LNCAP (cell line): ENCODE data around the gene ZYG11A.

Source experiments
- TF ChIP-seq, protein P1 (sequence below): fragments of 450-650 bp; IDR thresholded peaks from 2 replicates; pipeline ENCODE4 v1.5.1; 2017; ENCODE audit warnings: mild to moderate bottlenecking

Gene ZYG11A

DNA sequence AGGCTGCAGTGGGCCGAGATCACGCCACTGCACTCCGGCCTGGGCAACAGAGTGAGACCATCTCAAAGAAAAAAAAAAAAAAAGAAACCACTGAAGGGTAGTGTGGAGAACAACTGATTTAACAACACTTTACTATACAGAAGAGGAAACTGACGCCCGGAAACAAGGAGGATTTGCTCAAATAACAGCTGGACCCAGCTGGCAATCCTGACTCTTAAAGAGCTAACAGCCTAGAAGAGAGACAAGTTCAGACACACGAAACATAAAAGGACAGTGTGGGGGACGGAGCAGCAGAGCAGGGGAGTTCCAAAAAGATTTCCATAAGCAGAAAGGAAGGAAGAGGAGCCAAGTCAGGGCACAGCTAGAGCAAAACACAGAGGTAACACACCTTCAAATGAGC, 74.6 kb downstream of the ZYG11A start:
- TF ChIP-seq, protein P1, sequence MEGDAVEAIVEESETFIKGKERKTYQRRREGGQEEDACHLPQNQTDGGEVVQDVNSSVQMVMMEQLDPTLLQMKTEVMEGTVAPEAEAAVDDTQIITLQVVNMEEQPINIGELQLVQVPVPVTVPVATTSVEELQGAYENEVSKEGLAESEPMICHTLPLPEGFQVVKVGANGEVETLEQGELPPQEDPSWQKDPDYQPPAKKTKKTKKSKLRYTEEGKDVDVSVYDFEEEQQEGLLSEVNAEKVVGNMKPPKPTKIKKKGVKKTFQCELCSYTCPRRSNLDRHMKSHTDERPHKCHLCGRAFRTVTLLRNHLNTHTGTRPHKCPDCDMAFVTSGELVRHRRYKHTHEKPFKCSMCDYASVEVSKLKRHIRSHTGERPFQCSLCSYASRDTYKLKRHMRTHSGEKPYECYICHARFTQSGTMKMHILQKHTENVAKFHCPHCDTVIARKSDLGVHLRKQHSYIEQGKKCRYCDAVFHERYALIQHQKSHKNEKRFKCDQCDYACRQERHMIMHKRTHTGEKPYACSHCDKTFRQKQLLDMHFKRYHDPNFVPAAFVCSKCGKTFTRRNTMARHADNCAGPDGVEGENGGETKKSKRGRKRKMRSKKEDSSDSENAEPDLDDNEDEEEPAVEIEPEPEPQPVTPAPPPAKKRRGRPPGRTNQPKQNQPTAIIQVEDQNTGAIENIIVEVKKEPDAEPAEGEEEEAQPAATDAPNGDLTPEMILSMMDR: no peak

DNA sequence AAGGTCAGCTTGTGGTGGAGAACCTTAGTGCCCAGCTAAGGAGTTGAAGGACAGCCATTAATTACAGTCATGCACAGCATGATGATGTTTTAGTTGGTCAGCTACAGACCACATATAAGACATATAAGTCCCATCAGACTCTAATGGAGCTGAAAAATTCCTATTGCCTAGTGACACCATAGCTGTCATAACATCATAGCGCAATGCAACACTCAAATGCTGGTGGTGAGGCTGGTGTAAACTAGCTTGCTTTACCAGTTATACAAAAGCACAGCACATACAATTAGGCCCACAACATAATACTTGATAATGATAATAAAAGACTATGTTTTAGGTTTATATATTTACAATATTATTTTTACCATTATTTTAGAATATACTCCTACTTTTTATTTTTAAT, 75.0 kb downstream of the ZYG11A start:
- TF ChIP-seq, protein P1: no peak

DNA sequence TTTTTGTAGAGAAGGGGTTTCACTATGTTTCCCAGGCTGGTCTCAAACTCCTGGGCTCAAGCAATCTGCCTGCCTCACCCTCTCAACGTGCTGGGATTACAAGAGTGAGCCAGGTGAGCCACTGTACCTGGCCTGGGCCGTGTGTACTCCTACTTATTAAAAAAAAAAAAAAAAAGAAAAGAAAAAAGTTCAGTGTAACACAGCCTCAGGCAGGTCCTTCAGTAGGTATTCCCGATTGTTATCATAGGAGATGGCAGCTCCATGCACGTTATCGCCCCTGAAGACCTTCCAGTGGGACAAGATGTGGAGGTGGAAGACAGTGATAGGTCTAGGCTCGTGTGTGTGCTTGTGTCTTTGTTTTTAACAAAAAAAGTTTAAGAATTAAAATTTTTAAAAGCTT, 75.6 kb downstream of the ZYG11A start:
- TF ChIP-seq, protein P1: no peak

DNA sequence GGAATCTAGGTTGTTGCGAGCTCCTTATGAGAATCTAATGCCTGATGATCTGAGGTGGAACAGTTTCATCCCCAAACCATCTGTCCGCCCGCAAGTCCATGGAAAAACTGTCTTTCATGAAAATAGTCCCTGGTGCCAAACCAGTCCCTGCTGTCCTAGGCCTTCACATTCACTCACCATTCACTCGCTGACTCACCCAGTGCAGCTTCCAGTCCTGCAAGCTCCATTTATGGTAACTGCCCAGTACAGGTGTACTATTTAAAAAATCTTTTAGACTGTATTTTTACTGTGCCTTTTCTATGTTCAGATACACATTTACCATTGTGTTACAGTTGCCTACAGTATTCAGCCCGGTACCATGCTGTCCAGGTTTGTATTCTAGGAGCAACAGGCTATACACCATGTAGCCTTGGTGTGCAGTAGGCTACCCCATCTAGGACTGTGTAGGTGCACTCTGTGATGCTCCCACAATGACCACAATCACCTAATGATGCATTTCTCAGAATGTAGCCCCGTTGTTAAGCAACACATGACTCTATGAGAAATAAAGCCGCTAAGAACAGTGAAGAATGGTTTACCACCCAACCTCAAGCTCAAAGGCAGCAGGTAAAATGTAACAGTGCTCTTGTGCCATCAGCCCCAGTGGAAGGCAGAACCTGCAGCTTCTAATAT, 76.6 kb downstream of the ZYG11A start:
- TF ChIP-seq, protein P1: no peak

DNA sequence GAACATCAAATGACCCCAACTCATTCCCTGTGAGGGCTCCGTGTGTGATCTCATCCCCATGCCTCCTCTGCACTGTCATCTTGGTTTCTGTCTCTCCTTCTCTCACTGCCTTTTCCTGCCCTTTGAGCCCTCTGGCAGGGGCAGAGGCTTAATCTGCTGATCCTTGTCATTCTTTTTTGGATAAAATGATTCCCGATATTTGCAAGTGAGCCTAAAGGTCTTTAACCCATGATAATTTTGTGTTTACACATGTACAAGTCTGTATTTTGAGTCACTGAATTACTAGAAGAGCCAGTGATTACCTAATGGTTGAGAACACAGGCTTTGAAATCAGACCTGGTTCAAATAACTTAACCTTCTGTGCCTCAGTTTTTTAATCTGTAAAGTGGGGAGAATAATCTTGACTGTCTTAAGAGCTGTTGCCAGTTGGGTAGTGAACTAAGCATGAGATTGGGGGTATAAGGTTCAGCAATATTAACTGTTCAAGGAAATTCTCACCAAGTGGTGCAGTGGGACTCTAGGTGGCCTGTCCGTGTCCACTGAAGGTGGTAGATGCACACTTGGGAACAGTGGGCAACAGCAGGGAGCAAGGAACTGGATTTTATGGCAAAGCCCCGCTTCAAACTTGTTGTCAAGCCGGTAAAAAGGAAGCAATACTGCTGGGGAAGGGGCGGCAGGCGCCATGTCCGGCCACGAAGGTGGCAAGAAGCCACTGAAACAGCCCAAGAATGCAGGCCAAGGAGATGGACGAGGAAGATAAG, 77.3 kb downstream of the ZYG11A start:
- TF ChIP-seq, protein P1: no peak

DNA sequence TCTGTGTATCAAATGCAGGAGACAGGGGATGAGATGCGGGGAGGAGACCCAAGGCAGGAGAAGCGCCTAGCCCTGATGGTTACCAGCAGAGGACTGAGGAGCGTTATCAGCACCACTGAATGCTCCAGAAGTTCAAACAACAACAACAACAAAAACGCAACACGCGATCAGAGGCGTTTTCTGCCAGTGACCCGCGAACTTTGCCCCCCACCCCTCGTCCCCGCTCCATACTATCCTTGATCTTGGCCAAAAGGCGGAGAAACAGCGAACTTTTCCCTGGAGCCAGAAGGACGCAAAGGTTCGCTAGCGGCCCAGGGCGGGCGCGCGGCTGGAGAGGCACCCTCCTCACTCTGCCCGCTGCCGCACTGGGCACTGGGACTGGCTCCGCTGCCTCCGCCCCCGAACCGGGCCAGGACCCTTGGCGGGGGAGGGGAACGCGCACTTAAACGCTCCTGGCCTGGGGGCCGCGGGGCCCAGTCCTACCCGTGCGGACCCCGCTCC, 78.3 kb downstream of the ZYG11A start:
- TF ChIP-seq, protein P1: no peak

DNA sequence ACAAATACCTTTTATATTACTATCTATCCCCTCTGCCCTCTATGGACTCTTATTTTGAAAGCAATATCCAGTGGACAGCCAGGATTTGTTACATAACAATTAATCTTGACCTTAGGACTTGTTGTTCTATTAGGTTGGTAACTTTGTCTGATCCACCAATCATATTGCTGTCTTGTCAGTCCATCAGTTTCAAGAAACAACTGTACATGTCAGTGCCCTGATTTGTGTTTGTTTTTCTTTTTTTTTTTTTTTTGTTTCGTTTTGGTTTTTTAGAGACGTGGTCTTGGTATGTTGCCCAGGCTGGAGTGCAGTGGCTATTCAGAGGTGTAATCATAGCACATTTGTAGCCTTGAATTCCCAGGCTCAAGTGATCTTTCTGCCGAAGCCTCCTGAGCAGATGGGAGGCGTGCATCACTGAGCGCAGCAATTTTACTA, 83.0 kb downstream of the ZYG11A start:
- TF ChIP-seq, protein P1: no peak
